ENCODE data around the gene PVRIG. TPM values are rescaled to one million over a fixed set of nuclear protein-coding genes. Genes with fewer than 3 reads are reported as not detected.
"Not testable (repeated sequence)": the region's sequence is repeated elsewhere in the genome, so short reads cannot be mapped to it uniquely, and the experiment has no call there.

Gene PVRIG
- total RNA-seq, 1 donor from 2014 or later, result not detected

- H3K4me3 ChIP-seq (ENCODE audit: low read depth, low read length), result no peak overlapping the region
- no peaks in the 10 kb centered on the region for H3K36me3 ChIP-seq (ENCODE audit: control insufficient read depth, insufficient read depth, low read length)
- DNase-seq (ENCODE audit: low read depth), result no peak
- TF ChIP-seq CTCF (IDR thresholded peaks at IDR 0.05; ENCODE audit: insufficient read depth, low read length, poor library complexity, severe bottlenecking), result no peak
- no peaks in the 10 kb centered on the region for H3K27me3 ChIP-seq (ENCODE audit: control insufficient read depth, insufficient read depth, low read length)
Observed at GRCh38 chr7:100221767-100222444, 2.2 kb downstream of the PVRIG start.

GRCh38 chr7:100222445-100223132 lies 2.8 kb downstream of the PVRIG start:
- Histone ChIP-seq H3K27me3 (ENCODE audit: control insufficient read depth, insufficient read depth, low read length) (no peaks in the 10 kb centered on the region), H3K36me3 (ENCODE audit: control insufficient read depth, insufficient read depth, low read length) (no peaks in the 10 kb centered on the region), H3K4me3 (ENCODE audit: low read depth, low read length) (no peak overlapping the region)
- TF ChIP-seq CTCF (IDR thresholded peaks at IDR 0.05; ENCODE audit: insufficient read depth, low read length, poor library complexity, severe bottlenecking), result no peak
- no peak for DNase-seq (ENCODE audit: low read depth)

GRCh38 chr7:100223376-100223927 lies 3.7 kb downstream of the PVRIG start:
- H3K27me3 ChIP-seq (ENCODE audit: control insufficient read depth, insufficient read depth, low read length); H3K4me3 ChIP-seq (ENCODE audit: low read depth, low read length); DNase-seq (ENCODE audit: low read depth); H3K36me3 ChIP-seq (ENCODE audit: control insufficient read depth, insufficient read depth, low read length): not testable (repeated sequence)

- DNase-seq (ENCODE audit: low read depth); H3K4me3 ChIP-seq (ENCODE audit: low read depth, low read length); H3K36me3 ChIP-seq (ENCODE audit: control insufficient read depth, insufficient read depth, low read length); H3K27me3 ChIP-seq (ENCODE audit: control insufficient read depth, insufficient read depth, low read length): not testable (repeated sequence)
Observed at GRCh38 chr7:100224891-100225290, 5.1 kb downstream of the PVRIG start.

- H3K4me3 ChIP-seq (ENCODE audit: low read depth, low read length); DNase-seq (ENCODE audit: low read depth); H3K27me3 ChIP-seq (ENCODE audit: control insufficient read depth, insufficient read depth, low read length); H3K36me3 ChIP-seq (ENCODE audit: control insufficient read depth, insufficient read depth, low read length): not testable (repeated sequence)
Observed at GRCh38 chr7:100234660-100235317, 15.0 kb downstream of the PVRIG start.

- H3K36me3 ChIP-seq (ENCODE audit: control insufficient read depth, insufficient read depth, low read length); DNase-seq (ENCODE audit: low read depth); H3K4me3 ChIP-seq (ENCODE audit: low read depth, low read length); H3K27me3 ChIP-seq (ENCODE audit: control insufficient read depth, insufficient read depth, low read length): not testable (repeated sequence)
Observed at GRCh38 chr7:100239975-100240374, 20.2 kb downstream of the PVRIG start.

- H3K4me3 ChIP-seq (ENCODE audit: low read depth, low read length); DNase-seq (ENCODE audit: low read depth); H3K36me3 ChIP-seq (ENCODE audit: control insufficient read depth, insufficient read depth, low read length); H3K27me3 ChIP-seq (ENCODE audit: control insufficient read depth, insufficient read depth, low read length): not testable (repeated sequence)
Observed at GRCh38 chr7:100243385-100243784, 23.6 kb downstream of the PVRIG start.

GRCh38 chr7:100244988-100245605 lies 25.3 kb downstream of the PVRIG start:
- not testable (repeated sequence) for H3K36me3 ChIP-seq (ENCODE audit: control insufficient read depth, insufficient read depth, low read length); H3K27me3 ChIP-seq (ENCODE audit: control insufficient read depth, insufficient read depth, low read length); DNase-seq (ENCODE audit: low read depth); H3K4me3 ChIP-seq (ENCODE audit: low read depth, low read length)

GRCh38 chr7:100246121-100246864 lies 26.5 kb downstream of the PVRIG start:
- H3K36me3 ChIP-seq (ENCODE audit: control insufficient read depth, insufficient read depth, low read length); DNase-seq (ENCODE audit: low read depth); H3K27me3 ChIP-seq (ENCODE audit: control insufficient read depth, insufficient read depth, low read length): not testable (repeated sequence)

GRCh38 chr7:100246865-100247137 lies 27.1 kb downstream of the PVRIG start:
- not testable (repeated sequence) for H3K4me3 ChIP-seq (ENCODE audit: low read depth, low read length); H3K27me3 ChIP-seq (ENCODE audit: control insufficient read depth, insufficient read depth, low read length); H3K36me3 ChIP-seq (ENCODE audit: control insufficient read depth, insufficient read depth, low read length); DNase-seq (ENCODE audit: low read depth)

More at GRCh38 chr7:100246121-100246864, 26.5 kb downstream of the PVRIG start:
- not testable (repeated sequence) for H3K4me3 ChIP-seq (ENCODE audit: low read depth, low read length)

Measured in kidney epithelial cell (primary cell).